Naive thymus-derived CD8-positive, alpha-beta T cell (primary cell): ENCODE data around the gene FUBP1. TPM values are rescaled to one million over a fixed set of nuclear protein-coding genes. Genes with fewer than 3 reads are reported as not detected.
"Not testable (repeated sequence)": the region's sequence is repeated elsewhere in the genome, so short reads cannot be mapped to it uniquely, and the experiment has no call there.

ENCODE experiments used
- ATAC-seq, 2 donors: fragments of 150-1000 bp; cut with Tn5 transposase in 1 of 2; sonication (Bioruptor Pico), chemical (Tn5 transposase) in 1 of 2; 1 replicate in 1 of 2; 2 replicates in 1 of 2; pipeline ENCODE4 v1.10.0; 2021; ENCODE audit warnings: mild to moderate bottlenecking in 2 of 2, moderate library complexity in 2 of 2
- POLR2A ChIA-PET: fragments of 350-600 bp; sonication (Branson Sonifier 250); formaldehyde crosslinking; loops from one replicate; lab custom pipeline; 2021; ENCODE audit warnings: antibody characterized with exemption; lab: Charles Lee
- DNase-seq, 10 donors: peaks; one replicate each; pipeline versions ENCODE4 v3.0.0 to v3.0.0-alpha.2; 2020 to 2022
- H3K27ac Mint-ChIP-seq, 10 donors: one replicate each; pipeline ENCODE4 v1.8.0; 2020 to 2022; ENCODE audit warnings: mild to moderate bottlenecking in 10 of 10, mixed read lengths in 10 of 10, moderate library complexity in 4 of 10, inconsistent platforms in 1 of 10
- H3K27me3 Mint-ChIP-seq, 5 donors: one replicate each; pipeline ENCODE4 v1.8.0; 2021 to 2022; ENCODE audit warnings: mixed read lengths in 5 of 5
- H3K36me3 Mint-ChIP-seq, 3 donors: one replicate each; pipeline ENCODE4 v1.8.0; 2020 to 2022; ENCODE audit warnings: mixed read lengths in 3 of 3, mild to moderate bottlenecking in 2 of 3, inconsistent platforms in 1 of 3
- H3K4me1 Mint-ChIP-seq, 4 donors: one replicate each; pipeline ENCODE4 v1.8.0; 2021 to 2022; ENCODE audit warnings: mixed read lengths in 4 of 4
- H3K4me3 Mint-ChIP-seq, 10 donors: one replicate each; pipeline ENCODE4 v1.8.0; 2020 to 2022; ENCODE audit warnings: mild to moderate bottlenecking in 10 of 10, mixed read lengths in 10 of 10, moderate library complexity in 6 of 10, inconsistent platforms in 1 of 10
- H3K9me3 Mint-ChIP-seq, 9 donors: one replicate each; pipeline ENCODE4 v1.8.0; 2020 to 2022; ENCODE audit warnings: mixed read lengths in 9 of 9, mild to moderate bottlenecking in 3 of 9, inconsistent platforms in 1 of 9, moderate library complexity in 1 of 9
- polyA plus RNA-seq, 3 donors: library from polyadenylated mRNA; unstranded; fragments of 300-500 nt; fragmentation: Illumina TruSeq; gene quantifications; one replicate each; pipeline ENCODE4 v1.2.3, GENCODE V29; 2021
- total RNA-seq, 8 experiments: library from RNA in 2 of 8; stranded (reverse) in 2 of 8; gene quantifications; one replicate each; pipeline ENCODE4 v1.2.3 and lab custom pipeline; 2021 to 2026

Gene FUBP1, protein sequence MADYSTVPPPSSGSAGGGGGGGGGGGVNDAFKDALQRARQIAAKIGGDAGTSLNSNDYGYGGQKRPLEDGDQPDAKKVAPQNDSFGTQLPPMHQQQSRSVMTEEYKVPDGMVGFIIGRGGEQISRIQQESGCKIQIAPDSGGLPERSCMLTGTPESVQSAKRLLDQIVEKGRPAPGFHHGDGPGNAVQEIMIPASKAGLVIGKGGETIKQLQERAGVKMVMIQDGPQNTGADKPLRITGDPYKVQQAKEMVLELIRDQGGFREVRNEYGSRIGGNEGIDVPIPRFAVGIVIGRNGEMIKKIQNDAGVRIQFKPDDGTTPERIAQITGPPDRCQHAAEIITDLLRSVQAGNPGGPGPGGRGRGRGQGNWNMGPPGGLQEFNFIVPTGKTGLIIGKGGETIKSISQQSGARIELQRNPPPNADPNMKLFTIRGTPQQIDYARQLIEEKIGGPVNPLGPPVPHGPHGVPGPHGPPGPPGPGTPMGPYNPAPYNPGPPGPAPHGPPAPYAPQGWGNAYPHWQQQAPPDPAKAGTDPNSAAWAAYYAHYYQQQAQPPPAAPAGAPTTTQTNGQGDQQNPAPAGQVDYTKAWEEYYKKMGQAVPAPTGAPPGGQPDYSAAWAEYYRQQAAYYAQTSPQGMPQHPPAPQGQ
- total RNA-seq (100 to 1,000 TPM; 241 to 249 TPM), polyA plus RNA-seq (10 to 100 TPM; 47.8 to 54.5 (median 49.0) TPM), total RNA-seq (lab: John Stamatoyannopoulos, UW) (217 to 595 (median 272) reads per million in 6 experiments)

- Mint-ChIP-seq H3K9me3 (no peaks in the 10 kb centered on the region), H3K27me3 (no peaks in the 10 kb centered on the region), H3K27ac (no peak within 1 kb of the TSS), H3K4me3 (no peak within 1 kb of the TSS), H3K4me1 (peaks cover 18 to 52% (median 46%) of the 10 kb centered on the region in 4 donors), H3K36me3 (peaks cover 0 to 30% (median 7%) of the 10 kb centered on the region in 3 donors)
- POLR2A ChIA-PET = interaction anchor here (0.6 to 2.9 kb wide), 19 partner anchors 9 to 712 kb away, joined by 3 to 104 read pairs (median 5); partner anchors contain the start of genes DNAJB4, IFI44, MIGA1 and USP33
- ATAC-seq = peak; percentile 80 to 81
- DNase-seq = peak; percentile 75 to 98 (median 96)
Measured at GRCh38 chr1:77978969-77979876, at the start of gene FUBP1. TSS of gene FUBP1 (minus strand) at chr1:77979072. CDS start at chr1:77979004, 68 bp downstream.

GRCh38 chr1:78021134-78021533, 42.3 kb upstream of the FUBP1 start:
- H3K4me1 Mint-ChIP-seq, ATAC-seq, H3K27ac Mint-ChIP-seq, POLR2A ChIA-PET, H3K4me3 Mint-ChIP-seq, DNase-seq, H3K9me3 Mint-ChIP-seq, H3K27me3 Mint-ChIP-seq: not testable (repeated sequence)
- peaks cover 0 to 15% (median 3%) of the 10 kb centered on the region in 3 donors for H3K36me3 Mint-ChIP-seq

DNA sequence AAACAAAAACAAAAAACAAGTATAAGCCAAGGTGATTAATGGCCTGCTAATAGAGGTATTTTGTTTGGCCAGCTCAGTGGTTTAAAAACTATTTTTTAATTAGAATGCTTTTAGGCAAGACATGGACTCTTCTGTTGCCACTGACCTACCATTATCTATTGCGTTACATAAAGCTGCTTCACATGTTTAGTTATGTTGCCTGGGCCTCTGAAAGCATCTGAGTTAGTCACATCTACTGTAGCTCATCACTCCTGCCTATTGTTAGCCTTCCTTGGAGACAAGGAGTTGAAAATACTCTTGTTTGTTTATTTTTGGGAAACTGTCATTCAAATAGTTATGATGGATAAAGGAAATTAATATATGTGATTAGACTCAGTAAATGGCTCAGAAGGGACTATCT, 40.2 kb upstream of the FUBP1 start:
- H3K36me3 Mint-ChIP-seq = peaks cover 0 to 34% (median 14%) of the 10 kb centered on the region in 3 donors
- H3K27me3 Mint-ChIP-seq = no peaks in the 10 kb centered on the region
- peaks cover 0 to 6% (median 0%) of the 10 kb centered on the region in 9 donors for H3K9me3 Mint-ChIP-seq
- DNase-seq (no peak), ATAC-seq (no peak)
- no peak overlapping the region for H3K4me3 Mint-ChIP-seq
- H3K27ac Mint-ChIP-seq = no peak overlapping the region
- POLR2A ChIA-PET = no interaction called here
- H3K4me1 Mint-ChIP-seq = peaks cover 0 to 6% (median 3%) of the 10 kb centered on the region in 4 donors

DNA sequence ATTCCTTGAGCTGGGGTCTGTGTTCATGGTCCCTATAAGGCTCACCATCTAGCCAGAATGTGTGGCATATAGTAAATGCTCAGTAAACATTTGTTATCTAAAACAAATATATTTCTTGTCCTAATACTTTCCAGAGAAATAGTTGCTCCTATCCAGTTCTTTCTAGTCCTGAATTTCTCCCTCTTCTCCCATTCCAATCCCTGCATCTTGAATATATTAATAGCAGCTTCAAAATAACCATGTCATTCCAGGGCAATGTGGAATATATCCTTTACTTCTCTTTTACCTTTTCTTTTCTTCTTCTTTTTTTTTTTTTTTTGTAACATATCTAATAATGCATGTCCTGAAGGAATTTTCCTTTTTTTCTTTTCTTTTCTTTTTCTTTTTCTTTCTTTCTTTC, 36.3 kb upstream of the FUBP1 start:
- H3K36me3 Mint-ChIP-seq = peaks cover 5 to 41% (median 22%) of the 10 kb centered on the region in 3 donors
- POLR2A ChIA-PET = no interaction called here
- H3K27me3 Mint-ChIP-seq = no peaks in the 10 kb centered on the region
- no peak overlapping the region for H3K4me3 Mint-ChIP-seq
- H3K9me3 Mint-ChIP-seq = no peaks in the 10 kb centered on the region
- H3K27ac Mint-ChIP-seq = peak overlapping the region in 1 of 10 donors; percentile 38
- DNase-seq = no peak
- H3K4me1 Mint-ChIP-seq = peaks cover 5 to 20% (median 8%) of the 10 kb centered on the region in 4 donors
- no peak for ATAC-seq

DNA sequence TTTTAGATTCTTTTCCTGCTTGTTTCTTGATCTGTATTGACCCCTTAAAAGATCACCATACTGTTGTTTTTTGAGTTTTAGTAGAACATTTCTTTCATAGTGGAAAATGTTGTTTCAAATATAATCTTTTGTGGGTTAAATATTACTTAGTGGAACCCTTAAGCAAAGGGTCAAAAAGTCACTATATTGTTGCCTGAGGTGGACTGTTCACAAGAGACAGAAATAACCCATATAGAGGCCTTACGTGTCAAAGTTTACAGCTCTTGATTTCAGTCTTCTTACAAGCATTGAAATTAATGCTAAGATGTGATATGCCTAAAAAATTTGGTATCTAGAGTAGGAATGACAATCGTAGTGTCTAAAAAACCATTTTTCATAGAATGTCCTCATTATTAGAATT, 32.2 kb upstream of the FUBP1 start:
- DNase-seq (no peak), ATAC-seq (no peak)
- Mint-ChIP-seq H3K27ac (no peak overlapping the region), H3K4me1 (peaks cover 4 to 44% (median 37%) of the 10 kb centered on the region in 4 donors), H3K36me3 (peaks cover 5 to 25% (median 19%) of the 10 kb centered on the region in 3 donors), H3K9me3 (no peaks in the 10 kb centered on the region), H3K27me3 (no peaks in the 10 kb centered on the region), H3K4me3 (no peak overlapping the region)
- POLR2A ChIA-PET = interaction anchor here (0.6 to 0.7 kb wide), 2 partner anchors 33 to 328 kb away, joined by 3 read pairs; no protein-coding TSS in a partner anchor

- DNase-seq = no peak
- ATAC-seq = no peak
- Mint-ChIP-seq H3K4me3 (no peak overlapping the region), H3K36me3 (peaks cover 5 to 15% (median 12%) of the 10 kb centered on the region in 3 donors), H3K9me3 (no peaks in the 10 kb centered on the region), H3K27ac (no peak overlapping the region), H3K27me3 (no peaks in the 10 kb centered on the region), H3K4me1 (peaks cover 8 to 51% (median 39%) of the 10 kb centered on the region in 4 donors)
- POLR2A ChIA-PET = interaction anchor here (1.3 kb wide), 1 partner anchor 29 kb away, joined by 3 read pairs; no protein-coding TSS in a partner anchor
Measured at GRCh38 chr1:78009836-78010235, 31.0 kb upstream of the FUBP1 start.

- Mint-ChIP-seq H3K4me3 (peak overlapping the region in 3 of 10 donors; percentile 9 to 16 (median 12)), H3K27ac (peak overlapping the region in 1 of 10 donors; percentile 19), H3K36me3 (peaks cover 5 to 11% (median 10%) of the 10 kb centered on the region in 3 donors), H3K9me3 (no peaks in the 10 kb centered on the region), H3K4me1 (peaks cover 12 to 54% (median 41%) of the 10 kb centered on the region in 4 donors), H3K27me3 (peaks cover 0 to 2% (median 0%) of the 10 kb centered on the region in 5 donors)
- DNase-seq = no peak
- POLR2A ChIA-PET = interaction anchor here (1.3 kb wide), 1 partner anchor 29 kb away, joined by 3 read pairs; no protein-coding TSS in a partner anchor
- no peak for ATAC-seq
Measured at GRCh38 chr1:78009276-78009675, 30.4 kb upstream of the FUBP1 start.

GRCh38 chr1:78007677-78008341, 28.9 kb upstream of the FUBP1 start:
- H3K27ac Mint-ChIP-seq = peak overlapping the region in 4 of 10 donors; percentile 25 to 78 (median 60)
- H3K4me1 Mint-ChIP-seq = peaks cover 12 to 56% (median 45%) of the 10 kb centered on the region in 4 donors
- H3K9me3 Mint-ChIP-seq = no peaks in the 10 kb centered on the region
- peaks cover 0 to 2% (median under 1%) of the 10 kb centered on the region in 3 donors for H3K36me3 Mint-ChIP-seq
- peaks cover 0 to 2% (median 0%) of the 10 kb centered on the region in 5 donors for H3K27me3 Mint-ChIP-seq
- POLR2A ChIA-PET = no interaction called here
- DNase-seq (no peak), ATAC-seq (no peak)
- peak overlapping the region in 8 of 10 donors; percentile 28 to 78 (median 46) for H3K4me3 Mint-ChIP-seq

- Mint-ChIP-seq H3K27ac (peak overlapping the region in 4 of 10 donors; percentile 23 to 69 (median 56)), H3K36me3 (no peaks in the 10 kb centered on the region), H3K9me3 (no peaks in the 10 kb centered on the region), H3K27me3 (peaks cover 0 to 2% (median 0%) of the 10 kb centered on the region in 5 donors), H3K4me1 (peaks cover 15 to 59% (median 46%) of the 10 kb centered on the region in 4 donors), H3K4me3 (peak overlapping the region; percentile 19 to 97 (median 86))
- DNase-seq = no peak
- ATAC-seq = no peak
- POLR2A ChIA-PET = interaction anchor here (4.4 kb wide), 1 partner anchor 29 kb away, joined by 104 read pairs; the partner anchor contains the start of gene FUBP1
Measured at GRCh38 chr1:78006521-78006920, 27.6 kb upstream of the FUBP1 start.

DNA sequence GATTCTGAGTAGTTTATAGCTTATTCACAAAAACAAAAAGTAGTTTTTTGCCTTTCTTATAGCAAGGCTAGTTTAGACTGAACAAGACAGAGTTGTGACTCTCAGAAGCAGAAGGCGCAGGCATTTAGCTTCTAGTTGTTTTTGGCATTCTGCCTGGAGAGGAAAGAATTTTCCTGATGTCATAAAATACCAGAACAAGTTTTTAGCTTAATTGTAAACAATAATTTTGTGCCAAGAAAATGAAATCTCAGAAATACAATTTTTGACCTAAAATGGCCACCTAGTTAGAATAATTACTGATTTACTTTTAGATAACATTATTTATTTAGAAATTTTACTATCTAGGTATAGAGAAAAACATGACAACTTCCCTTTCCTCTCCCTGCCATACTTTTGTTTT, 26.9 kb upstream of the FUBP1 start:
- DNase-seq = peak in 4 of 10 donors; percentile 9 to 31 (median 25)
- POLR2A ChIA-PET = interaction anchor here (0.5 to 4.4 kb wide), 5 partner anchors 24 to 857 kb away, joined by 3 to 104 read pairs (median 10); partner anchors contain the start of genes FUBP1 and MIGA1
- Mint-ChIP-seq H3K27me3 (peaks cover 0 to 2% (median 0%) of the 10 kb centered on the region in 5 donors), H3K4me3 (peak overlapping the region; percentile 88 to 98 (median 93)), H3K9me3 (no peaks in the 10 kb centered on the region), H3K27ac (peak overlapping the region; percentile 53 to 100 (median 99)), H3K36me3 (no peaks in the 10 kb centered on the region), H3K4me1 (peaks cover 15 to 56% (median 42%) of the 10 kb centered on the region in 4 donors)
- no peak for ATAC-seq

DNA sequence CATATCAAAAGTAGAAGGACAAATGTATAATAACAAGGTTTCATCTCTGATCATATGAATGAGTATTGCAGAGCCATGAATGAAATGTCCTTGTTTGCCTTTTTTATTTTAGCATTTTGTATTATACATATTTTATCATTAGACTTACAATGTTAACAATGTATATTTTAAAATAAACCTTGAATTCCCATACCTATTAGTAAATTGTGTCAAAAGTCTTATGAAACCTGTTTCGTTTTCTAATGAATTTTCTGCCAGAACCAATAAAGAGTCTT, 26.5 kb upstream of the FUBP1 start:
- no peaks in the 10 kb centered on the region for H3K9me3 Mint-ChIP-seq
- no peak for ATAC-seq
- peak overlapping the region; percentile 88 to 98 (median 93) for H3K4me3 Mint-ChIP-seq
- DNase-seq = peak in 1 of 10 donors; percentile 4
- no peaks in the 10 kb centered on the region for H3K36me3 Mint-ChIP-seq
- peak overlapping the region; percentile 97 to 100 (median 99) for H3K27ac Mint-ChIP-seq
- POLR2A ChIA-PET = interaction anchor here (0.5 to 4.4 kb wide), 5 partner anchors 24 to 857 kb away, joined by 3 to 104 read pairs (median 10); partner anchors contain the start of genes FUBP1 and MIGA1
- peaks cover 15 to 53% (median 39%) of the 10 kb centered on the region in 4 donors for H3K4me1 Mint-ChIP-seq
- H3K27me3 Mint-ChIP-seq = peaks cover 0 to 2% (median 0%) of the 10 kb centered on the region in 5 donors
